ENCODE results near the gene KSR2.
"Not testable (repeated sequence)": the region's sequence is repeated elsewhere in the genome, so short reads cannot be mapped to it uniquely, and the experiment has no call there.

The KSR2 gene

GRCh38 chr12:117680312-117680711, 288.5 kb downstream of the KSR2 start:
- no peak for DNase-seq

- no peak for DNase-seq
Measured at GRCh38 chr12:117679776-117680175, 289.0 kb downstream of the KSR2 start.

GRCh38 chr12:117674763-117675162, 294.0 kb downstream of the KSR2 start:
- DNase-seq = no peak

- DNase-seq = no peak
Measured at GRCh38 chr12:117674313-117674712, 294.5 kb downstream of the KSR2 start.

GRCh38 chr12:117671734-117672133, 297.1 kb downstream of the KSR2 start:
- no peak for DNase-seq

GRCh38 chr12:117664169-117664568, 304.6 kb downstream of the KSR2 start:
- DNase-seq = no peak

- no peak for DNase-seq
Measured at GRCh38 chr12:117662620-117663395, 306.0 kb downstream of the KSR2 start.

- no peak for DNase-seq
Measured at GRCh38 chr12:117662220-117662619, 306.6 kb downstream of the KSR2 start.

GRCh38 chr12:117661471-117661870, 307.3 kb downstream of the KSR2 start:
- DNase-seq = no peak

GRCh38 chr12:117660896-117661295, 307.9 kb downstream of the KSR2 start:
- no peak for DNase-seq

- DNase-seq = no peak
Measured at GRCh38 chr12:117658226-117658625, 310.6 kb downstream of the KSR2 start.

- DNase-seq = no peak
Measured at GRCh38 chr12:117649796-117650195, 319.0 kb downstream of the KSR2 start.

GRCh38 chr12:117646520-117646919, 322.3 kb downstream of the KSR2 start:
- DNase-seq = no peak

GRCh38 chr12:117645473-117645872, 323.3 kb downstream of the KSR2 start:
- no peak for DNase-seq

GRCh38 chr12:117643971-117644370, 324.8 kb downstream of the KSR2 start:
- no peak for DNase-seq

GRCh38 chr12:117641885-117642284, 326.9 kb downstream of the KSR2 start:
- DNase-seq = no peak

GRCh38 chr12:117640511-117640910, 328.3 kb downstream of the KSR2 start:
- DNase-seq = no peak

GRCh38 chr12:117629454-117629853, 339.3 kb downstream of the KSR2 start:
- DNase-seq = no peak

GRCh38 chr12:117628711-117629110, 340.1 kb downstream of the KSR2 start:
- not testable (repeated sequence) for DNase-seq

- no peak for DNase-seq
Measured at GRCh38 chr12:117622741-117623140, 346.0 kb downstream of the KSR2 start.

GRCh38 chr12:117622087-117622486, 346.7 kb downstream of the KSR2 start:
- DNase-seq = no peak

GRCh38 chr12:117607778-117608177, 361.0 kb downstream of the KSR2 start:
- DNase-seq = no peak

GRCh38 chr12:117606945-117607344, 361.8 kb downstream of the KSR2 start:
- no peak for DNase-seq

GRCh38 chr12:117606024-117606423, 362.8 kb downstream of the KSR2 start:
- DNase-seq = no peak

Measured in activated CD8-positive, alpha-beta memory T cell treated with anti-CD3 and anti-CD28 coated beads for 24 hours (primary cell).